MM.1S (cell line): ENCODE data around the gene ULK4.

ENCODE experiments used
- DNase-seq: peaks from one replicate; pipeline ENCODE4 v3.0.0-alpha.2; 2015
- H2AFZ ChIP-seq: fragments of 300-600 bp; sonication (generic); 2 replicates; pipeline ENCODE4 v1.6.0; 2016; ENCODE audit warnings: antibody characterized with exemption, low read length
- H3F3A ChIP-seq: fragments of 300-600 bp; sonication (generic); 2 replicates; pipeline ENCODE4 v1.6.1; 2016; ENCODE audit warnings: mild to moderate bottlenecking, antibody characterized with exemption, low read length, moderate library complexity, mixed read lengths; ENCODE audit not compliant: insufficient read depth
- H3K27ac ChIP-seq: fragments of 300-600 bp; sonication (generic); 2 replicates; pipeline ENCODE4 v1.5.1; 2016; ENCODE audit warnings: mild to moderate bottlenecking, low read length
- H3K27me3 ChIP-seq: fragments of 300-600 bp; sonication (generic); replicated peaks from 2 replicates; pipeline ENCODE4 v1.6.0; 2016; ENCODE audit warnings: low read length; ENCODE audit not compliant: insufficient read depth
- H3K36me3 ChIP-seq: fragments of 300-600 bp; sonication (generic); replicated peaks from 2 replicates; pipeline ENCODE4 v1.6.1; 2016; ENCODE audit warnings: mild to moderate bottlenecking, low read length, mixed read lengths; ENCODE audit not compliant: insufficient read depth
- H3K4me1 ChIP-seq: fragments of 300-600 bp; sonication (generic); 2 replicates; pipeline ENCODE4 v1.6.1; 2016; ENCODE audit warnings: low read length, mixed read lengths
- H3K4me2 ChIP-seq: fragments of 300-600 bp; sonication (generic); 2 replicates; pipeline ENCODE4 v1.6.0; 2016; ENCODE audit warnings: low read depth, low read length
- H3K4me3 ChIP-seq: fragments of 300-600 bp; sonication (generic); 2 replicates; pipeline ENCODE4 v1.5.1; 2016; ENCODE audit warnings: low read length, mixed read lengths
- H3K79me2 ChIP-seq: fragments of 300-600 bp; sonication (generic); 2 replicates; pipeline ENCODE4 v1.6.1; 2016; ENCODE audit warnings: mixed run types, low read length, mixed read lengths
- H3K9ac ChIP-seq: fragments of 300-600 bp; sonication (generic); 2 replicates; pipeline ENCODE4 v1.6.1; 2016; ENCODE audit warnings: low read length, mixed read lengths
- H3K9me2 ChIP-seq: fragments of 300-600 bp; sonication (generic); replicated peaks from 2 replicates; pipeline ENCODE4 v1.6.1; 2016; ENCODE audit warnings: mild to moderate bottlenecking, low read length, mixed read lengths; ENCODE audit not compliant: insufficient read depth
- H3K9me3 ChIP-seq: fragments of 300-600 bp; sonication (generic); replicated peaks from 2 replicates; pipeline ENCODE4 v1.6.1; 2016; ENCODE audit warnings: mild to moderate bottlenecking, low read length, mixed read lengths; ENCODE audit not compliant: insufficient read depth
- H4K20me1 ChIP-seq: fragments of 300-600 bp; sonication (generic); 2 replicates; pipeline ENCODE4 v1.6.1; 2016; ENCODE audit warnings: mild to moderate bottlenecking, low read length, moderate library complexity, mixed read lengths; ENCODE audit not compliant: insufficient read depth
- EZH2 ChIP-seq: fragments of 300-600 bp; sonication (generic); optimal IDR thresholded peaks from 2 replicates; pipeline ENCODE3; 2017; ENCODE audit warnings: low read depth, mild to moderate bottlenecking, antibody characterized with exemption, low read length, mixed read lengths
- EZH2phosphoT487 ChIP-seq: fragments of 300-600 bp; sonication (generic); IDR thresholded peaks from 2 replicates; pipeline ENCODE4 v1.6.1; 2018; ENCODE audit warnings: antibody characterized with exemption, low read length
- TF ChIP-seq, protein P1 (sequence below): fragments of 300-600 bp; sonication (generic); IDR thresholded peaks from 2 replicates; pipeline ENCODE4 v1.5.1; 2016; ENCODE audit warnings: antibody characterized with exemption, low read length, mixed read lengths

The ULK4 gene

DNA sequence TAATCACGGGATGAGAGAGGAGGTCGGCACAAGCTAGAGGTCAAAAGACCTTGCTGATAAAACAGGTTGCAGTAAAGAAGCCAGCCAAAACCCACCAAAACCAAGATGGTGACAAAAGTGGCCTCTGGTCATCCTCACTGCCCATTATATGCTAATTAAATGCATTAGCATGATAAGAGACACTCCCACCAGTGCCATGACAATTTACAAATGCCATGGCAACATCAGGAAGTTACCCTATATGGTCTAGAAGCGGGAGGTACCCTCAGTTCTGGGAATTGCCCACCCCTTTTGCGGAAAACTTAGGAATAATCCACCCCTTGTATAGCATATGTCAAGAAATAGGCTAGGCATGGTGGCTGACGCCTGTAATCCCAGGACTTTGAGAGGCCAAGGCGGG is 4.3 kb upstream of the ULK4 start:
- no peaks in the 10 kb centered on the region for H3K36me3 ChIP-seq
- H3K9me3 ChIP-seq = no peaks in the 10 kb centered on the region
- H4K20me1 ChIP-seq = no peaks in the 10 kb centered on the region
- H3F3A ChIP-seq = peaks cover 5% of the 10 kb centered on the region
- H3K9me2 ChIP-seq = no peaks in the 10 kb centered on the region
- H3K4me1 ChIP-seq = no peaks in the 10 kb centered on the region
- DNase-seq = no peak
- no peak overlapping the region for H3K9ac ChIP-seq
- H3K4me2 ChIP-seq = no peak overlapping the region
- H3K27me3 ChIP-seq = no peaks in the 10 kb centered on the region
- TF ChIP-seq, protein P1, sequence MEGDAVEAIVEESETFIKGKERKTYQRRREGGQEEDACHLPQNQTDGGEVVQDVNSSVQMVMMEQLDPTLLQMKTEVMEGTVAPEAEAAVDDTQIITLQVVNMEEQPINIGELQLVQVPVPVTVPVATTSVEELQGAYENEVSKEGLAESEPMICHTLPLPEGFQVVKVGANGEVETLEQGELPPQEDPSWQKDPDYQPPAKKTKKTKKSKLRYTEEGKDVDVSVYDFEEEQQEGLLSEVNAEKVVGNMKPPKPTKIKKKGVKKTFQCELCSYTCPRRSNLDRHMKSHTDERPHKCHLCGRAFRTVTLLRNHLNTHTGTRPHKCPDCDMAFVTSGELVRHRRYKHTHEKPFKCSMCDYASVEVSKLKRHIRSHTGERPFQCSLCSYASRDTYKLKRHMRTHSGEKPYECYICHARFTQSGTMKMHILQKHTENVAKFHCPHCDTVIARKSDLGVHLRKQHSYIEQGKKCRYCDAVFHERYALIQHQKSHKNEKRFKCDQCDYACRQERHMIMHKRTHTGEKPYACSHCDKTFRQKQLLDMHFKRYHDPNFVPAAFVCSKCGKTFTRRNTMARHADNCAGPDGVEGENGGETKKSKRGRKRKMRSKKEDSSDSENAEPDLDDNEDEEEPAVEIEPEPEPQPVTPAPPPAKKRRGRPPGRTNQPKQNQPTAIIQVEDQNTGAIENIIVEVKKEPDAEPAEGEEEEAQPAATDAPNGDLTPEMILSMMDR = no peak
- TF ChIP-seq EZH2phosphoT487 = no peak
- no peak overlapping the region for H2AFZ ChIP-seq
- H3K79me2 ChIP-seq = no peaks in the 10 kb centered on the region
- no peak overlapping the region for H3K27ac ChIP-seq
- H3K4me3 ChIP-seq = no peak overlapping the region

DNA sequence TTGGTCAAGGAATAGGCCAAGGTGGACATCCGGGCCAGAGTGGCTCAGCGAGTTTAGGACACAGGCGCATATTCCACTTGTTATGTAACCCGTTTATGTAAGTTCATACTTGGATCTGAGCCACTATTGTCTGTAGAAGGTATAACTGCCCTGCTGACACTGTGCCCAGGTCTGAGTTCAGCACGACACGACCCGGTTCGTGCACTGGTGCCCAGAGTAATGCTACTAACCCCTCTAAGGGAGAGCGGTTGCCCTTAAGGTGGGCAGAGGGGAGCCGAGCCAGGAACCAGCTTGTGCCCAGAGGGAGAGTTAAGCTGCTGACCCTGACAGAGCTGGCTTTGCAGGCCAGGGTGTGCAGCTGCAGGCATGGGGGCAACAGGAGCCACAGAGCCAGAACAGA is 1.9 kb upstream of the ULK4 start:
- H3K79me2 ChIP-seq = 0 out of 2 replicates have a peak, but pooled peaks cover 3% of the 10 kb centered on the region
- no peaks in the 10 kb centered on the region for H3K27me3 ChIP-seq
- peaks cover 11% of the 10 kb centered on the region for H3F3A ChIP-seq
- no peak overlapping the region for H3K9ac ChIP-seq
- no peak for DNase-seq
- no peak overlapping the region for H2AFZ ChIP-seq
- H3K9me2 ChIP-seq = no peaks in the 10 kb centered on the region
- peaks cover 7% of the 10 kb centered on the region; the same call in 1 of the 2 replicates for H3K4me1 ChIP-seq
- H3K27ac ChIP-seq = no peak overlapping the region
- no peaks in the 10 kb centered on the region for H3K36me3 ChIP-seq
- no peak overlapping the region for H3K4me3 ChIP-seq
- no peaks in the 10 kb centered on the region for H4K20me1 ChIP-seq
- TF ChIP-seq, protein P1 = no peak
- TF ChIP-seq EZH2 (no peak), EZH2phosphoT487 (no peak)
- no peaks in the 10 kb centered on the region for H3K9me3 ChIP-seq
- no peak overlapping the region for H3K4me2 ChIP-seq

DNA sequence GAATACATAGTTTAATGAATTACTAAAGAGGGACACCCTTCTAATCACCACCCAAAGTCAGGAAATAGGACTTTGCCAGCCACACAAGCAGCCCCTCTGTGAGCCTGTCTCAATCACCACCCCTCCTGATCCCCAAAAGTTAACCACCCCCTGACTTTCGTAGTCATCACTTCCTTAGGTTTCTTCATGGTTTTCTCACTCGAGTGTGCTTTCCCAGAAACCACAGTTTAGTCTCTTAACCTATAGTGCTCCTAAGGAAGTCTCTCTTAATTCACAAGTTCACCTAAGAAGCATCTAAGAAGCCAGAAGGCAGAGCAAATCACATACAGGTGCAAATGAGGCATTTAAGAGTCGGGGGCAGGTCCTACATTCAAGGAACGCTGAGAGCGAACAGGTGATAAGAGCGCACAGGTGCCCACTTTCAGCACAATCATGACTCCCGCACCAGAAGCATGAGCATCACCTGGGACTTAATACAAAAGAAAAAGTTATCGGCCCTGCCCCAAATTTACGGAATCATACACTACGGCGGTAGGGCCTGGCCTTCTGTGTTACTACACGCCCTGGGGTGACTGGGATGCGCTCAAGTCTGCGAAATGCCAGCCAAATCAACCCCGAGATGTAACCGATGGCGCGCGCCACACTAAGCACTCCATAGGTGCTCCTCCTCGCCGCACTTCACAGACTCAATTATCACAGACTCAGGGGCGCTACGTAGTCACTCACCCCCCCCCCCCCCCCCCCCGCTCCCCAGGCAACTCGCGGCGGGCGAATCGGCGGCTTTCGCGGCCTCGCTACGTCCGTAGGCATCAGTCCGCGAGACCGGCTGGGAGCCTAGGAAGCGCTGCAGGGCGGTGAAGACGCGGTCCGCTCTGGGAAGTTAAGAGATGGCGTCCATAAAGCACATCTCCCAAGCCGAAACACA is 815 bp downstream of the ULK4 start:
- H2AFZ ChIP-seq = peak overlapping the region; percentile 69
- peaks cover 7% of the 10 kb centered on the region; the same call in 1 of the 2 replicates for H3K4me1 ChIP-seq
- no peaks in the 10 kb centered on the region for H3K9me3 ChIP-seq
- H3K36me3 ChIP-seq = no peaks in the 10 kb centered on the region
- no peaks in the 10 kb centered on the region for H3K27me3 ChIP-seq
- H3F3A ChIP-seq = peaks cover 11% of the 10 kb centered on the region
- no peaks in the 10 kb centered on the region for H4K20me1 ChIP-seq
- TF ChIP-seq EZH2 = no peak
- TF ChIP-seq, protein P1 = no peak
- TF ChIP-seq EZH2phosphoT487 = no peak
- H3K4me2 ChIP-seq = peak overlapping the region; percentile 86
- peak; percentile 64 for DNase-seq
- peak overlapping the region; percentile 75 for H3K9ac ChIP-seq
- H3K27ac ChIP-seq = peak overlapping the region; percentile 74
- peak overlapping the region; percentile 70 for H3K4me3 ChIP-seq
- H3K9me2 ChIP-seq = no peaks in the 10 kb centered on the region
- 0 out of 2 replicates have a peak, but pooled peaks cover 3% of the 10 kb centered on the region for H3K79me2 ChIP-seq
